Uterus (tissue), 4 donors: Measurements from ENCODE around the gene PRKCE. TPM values are rescaled to one million over a fixed set of nuclear protein-coding genes. Genes with fewer than 3 reads are reported as not detected.

Experiments
- DNase-seq, 2 donors: peaks; one replicate each; pipeline ENCODE4 v3.0.0-alpha.2; 2019 to 2020
- H3K27ac ChIP-seq, 2 donors: fragments of 200-600 bp; sonication (generic); 1 replicate in 1 of 2; 2 replicates in 1 of 2; pipeline ENCODE4 v1.5.1; 2016 to 2018
- H3K27me3 ChIP-seq, 2 donors: fragments of 200-600 bp; sonication (generic); one replicate each; pipeline ENCODE4 v1.5.1; 2018 to 2019; ENCODE audit warnings: control low read depth in 1 of 2
- H3K36me3 ChIP-seq, 2 donors: fragments of 200-600 bp; sonication (generic); one replicate each; pipeline ENCODE4 v1.5.1; 2019; ENCODE audit warnings: control low read depth in 1 of 2
- H3K4me1 ChIP-seq, 2 donors: fragments of 200-600 bp; sonication (generic); one replicate each; pipeline ENCODE4 v1.5.1; 2018 to 2019; ENCODE audit warnings: control low read depth in 1 of 2
- H3K4me3 ChIP-seq, 2 donors: fragments of 200-600 bp; sonication (generic); 1 replicate in 1 of 2; 2 replicates in 1 of 2; pipeline ENCODE4 v1.5.1; 2018 to 2019; ENCODE audit warnings: mild to moderate bottlenecking in 1 of 2
- H3K9me3 ChIP-seq, 2 donors: fragments of 200-600 bp; sonication (generic); one replicate each; pipeline ENCODE4 v1.5.1; 2019; ENCODE audit warnings: control low read depth in 1 of 2
- POLR2A ChIP-seq, 2 donors: fragments of 450-650 bp; IDR thresholded peaks; one replicate each; pipeline ENCODE4 v1.6.1; 2016; ENCODE audit warnings: antibody characterized with exemption in 2 of 2, mild to moderate bottlenecking in 1 of 2, moderate library complexity in 1 of 2
- intact Hi-C: fragments of 100-400 bp; cut with DNase I; formaldehyde crosslinking; loops from one replicate; pipeline ENCODE4 v1.15.1; 2023; ENCODE audit warnings: low total_unique reads
- total RNA-seq, 4 donors: library from RNA; depleted of rRNA in 3 of 4; stranded (reverse); fragments of >200 nt in 3 of 4; gene quantifications; one replicate each; pipeline versions ENCODE4 v1.1.0 to v1.2.4, GENCODE V29; 2014 to 2023
- TF ChIP-seq, protein P1 (sequence below), 4 experiments: fragments of 200-600 bp in 2 of 4; fragments of 450-650 bp in 2 of 4; sonication (generic) in 2 of 4; IDR thresholded peaks; one replicate each; pipeline ENCODE4 v1.5.1; 2016 to 2019; ENCODE audit warnings: antibody characterized with exemption in 4 of 4, mild to moderate bottlenecking in 2 of 4, moderate library complexity in 1 of 4
- donor health status: DM: yes; HTN: yes; CAD: no.

PRKCE gene
- total RNA-seq, 4 donors from 2014 or later: 3.8 to 47.6 (median 14.2) TPM

- no peaks in the 10 kb centered on the region for H3K27me3 ChIP-seq
- TF ChIP-seq, protein P1, sequence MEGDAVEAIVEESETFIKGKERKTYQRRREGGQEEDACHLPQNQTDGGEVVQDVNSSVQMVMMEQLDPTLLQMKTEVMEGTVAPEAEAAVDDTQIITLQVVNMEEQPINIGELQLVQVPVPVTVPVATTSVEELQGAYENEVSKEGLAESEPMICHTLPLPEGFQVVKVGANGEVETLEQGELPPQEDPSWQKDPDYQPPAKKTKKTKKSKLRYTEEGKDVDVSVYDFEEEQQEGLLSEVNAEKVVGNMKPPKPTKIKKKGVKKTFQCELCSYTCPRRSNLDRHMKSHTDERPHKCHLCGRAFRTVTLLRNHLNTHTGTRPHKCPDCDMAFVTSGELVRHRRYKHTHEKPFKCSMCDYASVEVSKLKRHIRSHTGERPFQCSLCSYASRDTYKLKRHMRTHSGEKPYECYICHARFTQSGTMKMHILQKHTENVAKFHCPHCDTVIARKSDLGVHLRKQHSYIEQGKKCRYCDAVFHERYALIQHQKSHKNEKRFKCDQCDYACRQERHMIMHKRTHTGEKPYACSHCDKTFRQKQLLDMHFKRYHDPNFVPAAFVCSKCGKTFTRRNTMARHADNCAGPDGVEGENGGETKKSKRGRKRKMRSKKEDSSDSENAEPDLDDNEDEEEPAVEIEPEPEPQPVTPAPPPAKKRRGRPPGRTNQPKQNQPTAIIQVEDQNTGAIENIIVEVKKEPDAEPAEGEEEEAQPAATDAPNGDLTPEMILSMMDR (IDR thresholded peaks at IDR 0.05): no peak
- TF ChIP-seq POLR2A (IDR thresholded peaks at IDR 0.05): no peak
- intact Hi-C loops: no loop called here
- no peak overlapping the region for H3K27ac ChIP-seq
- H3K36me3 ChIP-seq: no peaks in the 10 kb centered on the region
- H3K9me3 ChIP-seq: no peaks in the 10 kb centered on the region
- H3K4me3 ChIP-seq: no peak overlapping the region
- no peak for DNase-seq
- peaks cover 0 to 6% of the 10 kb centered on the region in 2 donors for H3K4me1 ChIP-seq
Measured at GRCh38 chr2:45614330-45614729, 37.1 kb upstream of the PRKCE start.

- intact Hi-C loops: no loop called here
- H3K9me3 ChIP-seq: no peaks in the 10 kb centered on the region
- H3K27ac ChIP-seq: no peak overlapping the region
- DNase-seq: no peak
- no peaks in the 10 kb centered on the region for H3K36me3 ChIP-seq
- H3K4me3 ChIP-seq: no peak overlapping the region
- H3K27me3 ChIP-seq: no peaks in the 10 kb centered on the region
- TF ChIP-seq, protein P1 (IDR thresholded peaks at IDR 0.05): no peak
- no peak for TF ChIP-seq POLR2A (IDR thresholded peaks at IDR 0.05)
- H3K4me1 ChIP-seq: peaks cover 0 to 3% of the 10 kb centered on the region in 2 donors
Measured at GRCh38 chr2:45614871-45615415, 36.5 kb upstream of the PRKCE start.

DNA sequence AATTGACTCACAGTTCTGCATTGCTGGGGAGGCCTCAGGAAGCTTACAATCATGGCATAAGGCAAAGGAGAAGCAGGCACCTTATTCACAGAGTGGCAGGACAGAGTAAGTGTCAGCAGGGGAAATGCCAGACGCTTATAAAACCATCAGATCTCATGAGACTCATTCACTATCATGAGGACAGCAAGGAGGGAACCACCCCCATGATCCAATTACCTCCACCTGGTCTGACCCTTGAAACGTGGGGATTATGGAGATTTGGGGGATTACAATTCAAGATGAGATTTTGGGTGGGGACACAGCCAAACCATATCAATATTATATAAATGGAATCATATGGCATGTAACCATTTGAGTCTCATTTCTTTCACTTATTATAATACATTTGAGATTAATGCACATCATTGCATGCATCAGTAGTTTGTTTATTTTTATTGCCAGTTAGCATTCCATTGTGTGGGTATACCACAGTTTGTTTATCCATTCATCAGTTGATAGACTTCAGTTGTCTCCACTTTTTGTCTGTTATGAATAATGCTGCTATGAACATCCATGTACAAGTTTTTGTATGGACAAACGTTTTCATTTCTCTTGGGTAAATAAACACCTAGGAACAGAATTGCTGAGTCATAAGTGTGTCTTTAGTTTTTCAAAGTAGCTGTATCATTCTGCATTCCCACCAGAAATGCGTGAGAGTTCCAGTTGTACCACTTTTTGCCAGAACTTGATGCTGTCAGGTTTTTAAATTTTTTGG is 34.6 kb upstream of the PRKCE start:
- intact Hi-C loops: no loop called here
- no peak for TF ChIP-seq POLR2A (IDR thresholded peaks at IDR 0.05)
- TF ChIP-seq, protein P1 (IDR thresholded peaks at IDR 0.05): no peak
- no peaks in the 10 kb centered on the region for H3K27me3 ChIP-seq

DNA sequence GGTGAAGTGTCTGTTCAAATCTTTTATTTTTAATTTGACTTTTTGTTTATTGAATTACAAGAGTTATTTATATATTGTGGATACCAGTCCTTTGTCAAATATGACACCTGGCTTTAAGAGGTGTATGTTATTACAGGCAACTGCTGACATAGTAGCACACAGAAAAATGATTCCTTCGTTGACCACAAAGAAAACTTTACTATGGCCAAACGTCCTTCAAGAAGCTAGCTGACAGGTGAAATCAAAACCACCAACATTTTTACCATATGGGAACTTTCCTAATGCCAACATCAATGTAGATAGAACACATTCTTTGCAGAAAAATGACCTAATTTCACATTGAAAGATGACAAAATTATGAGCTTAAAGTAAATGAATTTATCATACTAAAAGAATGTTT is 34.0 kb upstream of the PRKCE start:
- Histone ChIP-seq H3K27me3 (no peaks in the 10 kb centered on the region), H3K9me3 (no peaks in the 10 kb centered on the region), H3K4me3 (no peak overlapping the region), H3K4me1 (no peaks in the 10 kb centered on the region), H3K36me3 (no peaks in the 10 kb centered on the region), H3K27ac (no peak overlapping the region)
- TF ChIP-seq, protein P1 (IDR thresholded peaks at IDR 0.05): no peak
- no peak for TF ChIP-seq POLR2A (IDR thresholded peaks at IDR 0.05)
- intact Hi-C loops: no loop called here
- DNase-seq: no peak

More for the DNA sequence above, 34.6 kb upstream of the PRKCE start:
- H3K4me1 ChIP-seq: no peaks in the 10 kb centered on the region
- H3K36me3 ChIP-seq: no peaks in the 10 kb centered on the region
- H3K4me3 ChIP-seq: no peak overlapping the region
- DNase-seq: no peak
- no peaks in the 10 kb centered on the region for H3K9me3 ChIP-seq
- no peak overlapping the region for H3K27ac ChIP-seq

DNA sequence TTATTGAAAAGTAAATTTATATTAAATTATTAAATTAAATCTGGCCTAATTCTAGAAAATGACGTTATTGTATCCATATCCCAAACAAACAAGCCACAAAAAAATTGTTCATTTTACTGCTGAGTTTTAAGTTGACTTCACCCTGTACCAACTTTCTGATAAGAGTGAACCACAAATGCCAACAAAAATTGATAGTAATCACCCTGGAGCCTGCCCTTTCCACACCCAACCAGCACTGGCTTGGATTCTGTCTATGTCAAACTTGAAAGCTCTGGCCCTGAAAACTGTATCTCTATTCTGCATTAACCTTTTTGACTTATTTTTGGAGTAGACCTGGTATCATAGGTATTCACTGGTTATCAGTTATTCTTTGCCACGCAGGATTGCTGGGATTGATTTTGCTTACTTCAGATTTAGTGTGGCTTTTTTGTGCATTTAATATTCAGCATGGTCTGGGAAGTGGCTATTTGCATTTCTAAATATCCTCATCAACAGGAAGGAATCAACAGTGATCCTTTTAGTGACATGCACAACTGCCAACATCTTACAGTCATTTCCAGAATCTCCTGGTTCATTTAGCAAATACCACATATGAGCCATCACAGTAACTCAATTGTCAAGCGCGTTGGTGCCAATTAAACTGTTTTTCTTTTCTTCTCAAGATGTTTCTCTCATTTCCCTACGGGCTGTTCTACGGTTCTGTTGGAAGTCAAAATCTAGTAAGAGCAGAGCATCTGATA is 29.0 kb upstream of the PRKCE start:
- DNase-seq: no peak
- no peak for TF ChIP-seq POLR2A (IDR thresholded peaks at IDR 0.05)
- TF ChIP-seq, protein P1 (IDR thresholded peaks at IDR 0.05): no peak
- Histone ChIP-seq H3K4me1 (no peaks in the 10 kb centered on the region), H3K27ac (no peak overlapping the region), H3K9me3 (no peaks in the 10 kb centered on the region), H3K27me3 (no peaks in the 10 kb centered on the region), H3K4me3 (no peak overlapping the region), H3K36me3 (no peaks in the 10 kb centered on the region)
- intact Hi-C loops: no loop called here
